ENCODE data around the gene NRP2.

GRCh38 chr2:205837663-205838062, 155.4 kb downstream of the NRP2 start:
- TF ChIP-seq CTCF (IDR thresholded peaks at IDR 0.05) (no peak), EZH2 (IDR thresholded peaks at IDR 0.05; ENCODE audit: borderline replicate concordance, insufficient read depth, low read depth, low read length, poor library complexity, severe bottlenecking) (no peak)

All from B cell (primary cell).